PFSK-1 (cell line): ENCODE data around the gene SCYGR6. TPM values are rescaled to one million over a fixed set of nuclear protein-coding genes. Genes with fewer than 3 reads are reported as not detected.

ENCODE experiments used
- FOXP2 ChIP-seq: optimal IDR thresholded peaks from 2 replicates; pipeline ENCODE3; 2011; ENCODE audit warnings: borderline replicate concordance, control low read depth, inconsistent platforms; ENCODE audit not compliant: insufficient read depth; ENCODE audit errors: extremely low read length, extremely low read depth
- POLR2AphosphoS5 ChIP-seq: IDR thresholded peaks from 2 replicates; pipeline ENCODE4 v1.6.1; 2012; ENCODE audit warnings: low read depth, mild to moderate bottlenecking, control low read depth, low read length, moderate library complexity
- REST ChIP-seq, 2 experiments: IDR thresholded peaks; 2 replicates each; pipeline versions ENCODE4 v1.6.1 to v1.8.0; 2011 to 2012; ENCODE audit warnings: low read depth in 2 of 2, low read length in 2 of 2, control low read depth in 1 of 2, inconsistent platforms in 1 of 2, mild to moderate bottlenecking in 1 of 2, moderate library complexity in 1 of 2; ENCODE audit not compliant: insufficient read depth in 1 of 2
- SIN3A ChIP-seq: IDR thresholded peaks from 2 replicates; pipeline ENCODE4 v1.6.1; 2012; ENCODE audit warnings: mild to moderate bottlenecking, low read length, moderate library complexity, borderline replicate concordance; ENCODE audit not compliant: insufficient read depth
- TAF1 ChIP-seq: IDR thresholded peaks from 2 replicates; pipeline ENCODE4 v1.6.1; 2012; ENCODE audit warnings: low read length, control low read depth, borderline replicate concordance; ENCODE audit not compliant: insufficient read depth
- polyA plus RNA-seq: library from polyadenylated mRNA; unstranded; fragments of >200 nt; gene quantifications from one replicate; pipeline ENCODE4 v1.2.1, GENCODE V29; 2012; ENCODE audit warnings: low read depth, missing spikeins; ENCODE audit not compliant: insufficient read length

Gene SCYGR6
- not detected for polyA plus RNA-seq

- no peak for TF ChIP-seq FOXP2
- TF ChIP-seq SIN3A: no peak
- TF ChIP-seq POLR2AphosphoS5: no peak
- TF ChIP-seq REST (IDR thresholded peaks at IDR 0.05; ENCODE audit: insufficient read depth in 1 of 2, low read depth in 2 of 2, low read length in 2 of 2): no peak
- no peak for TF ChIP-seq TAF1
These were observed at the start of gene SCYGR6 for GRCh38 chr2:227724394-227725039. Gene SCYGR6, minus strand, starts transcription at chr2:227724757. Its CDS starts 0 bp downstream, at chr2:227724757.

- TF ChIP-seq SIN3A (no peak), POLR2AphosphoS5 (no peak), REST (IDR thresholded peaks at IDR 0.05; ENCODE audit: insufficient read depth in 1 of 2, low read depth in 2 of 2, low read length in 2 of 2) (no peak), FOXP2 (no peak), TAF1 (no peak)
These were observed 49.6 kb upstream of the SCYGR6 start for GRCh38 chr2:227774011-227774624.

GRCh38 chr2:227772932-227773331 lies 48.4 kb upstream of the SCYGR6 start:
- TF ChIP-seq TAF1 (no peak), POLR2AphosphoS5 (no peak), FOXP2 (no peak), SIN3A (no peak), REST (IDR thresholded peaks at IDR 0.05; ENCODE audit: insufficient read depth in 1 of 2, low read depth in 2 of 2, low read length in 2 of 2) (no peak)

GRCh38 chr2:227772197-227772661 lies 47.7 kb upstream of the SCYGR6 start:
- TF ChIP-seq TAF1 (no peak), POLR2AphosphoS5 (no peak), SIN3A (no peak), FOXP2 (no peak), REST (IDR thresholded peaks at IDR 0.05; ENCODE audit: insufficient read depth in 1 of 2, low read depth in 2 of 2, low read length in 2 of 2) (no peak)
